CD8-positive, alpha-beta memory T cell (primary cell): ENCODE results near the gene ASB1. TPM values are rescaled to one million over a fixed set of nuclear protein-coding genes. Genes with fewer than 3 reads are reported as not detected.

Experiments
- CTCF ChIA-PET: fragments of 350-600 bp; sonication (Branson Sonifier 250); formaldehyde crosslinking; loops from one replicate; lab custom pipeline; 2021; ENCODE audit warnings: antibody characterized with exemption; lab: Charles Lee
- POLR2A ChIA-PET: fragments of 350-600 bp; sonication (Branson Sonifier 250); formaldehyde crosslinking; loops from one replicate; lab custom pipeline; 2021; ENCODE audit warnings: antibody characterized with exemption; lab: Charles Lee
- DNase-seq, 5 donors: peaks; one replicate each; pipeline versions ENCODE4 v3.0.0 to v3.0.0-alpha.2; 2020 to 2022; ENCODE audit warnings: mixed read lengths in 1 of 5
- H3K27ac ChIP-seq: one replicate; pipeline ENCODE4 v1.7.0; 2013; ENCODE audit warnings: low read depth, mild to moderate bottlenecking, low read length, moderate library complexity
- H3K27me3 ChIP-seq: 2 replicates; pipeline ENCODE4 v1.7.0; 2013; ENCODE audit warnings: low read length, mild to moderate bottlenecking; ENCODE audit not compliant: insufficient read depth, poor library complexity, severe bottlenecking
- H3K36me3 ChIP-seq: 2 replicates; pipeline ENCODE4 v1.7.0; 2013; ENCODE audit warnings: mild to moderate bottlenecking, low read length, moderate library complexity; ENCODE audit not compliant: insufficient read depth
- H3K4me1 ChIP-seq: 2 replicates; pipeline ENCODE4 v1.7.0; 2013; ENCODE audit warnings: mild to moderate bottlenecking, low read length, moderate library complexity; ENCODE audit not compliant: insufficient read depth
- H3K4me3 ChIP-seq: 2 replicates; pipeline ENCODE4 v1.7.0; 2013; ENCODE audit warnings: mild to moderate bottlenecking, low read length
- H3K9me3 ChIP-seq: 2 replicates; pipeline ENCODE4 v1.7.0; 2013; ENCODE audit warnings: mild to moderate bottlenecking, low read length
- H3K27ac Mint-ChIP-seq, 8 donors: one replicate each; pipeline ENCODE4 v1.8.0; 2020 to 2021; ENCODE audit warnings: mixed read lengths in 8 of 8, mild to moderate bottlenecking in 6 of 8, inconsistent platforms in 3 of 8, moderate library complexity in 3 of 8
- H3K27me3 Mint-ChIP-seq, 2 donors: one replicate each; pipeline ENCODE4 v1.8.0; 2020 to 2021; ENCODE audit warnings: mixed read lengths in 2 of 2, mild to moderate bottlenecking in 1 of 2, moderate library complexity in 1 of 2
- H3K36me3 Mint-ChIP-seq, 3 donors: one replicate each; pipeline ENCODE4 v1.8.0; 2020 to 2021; ENCODE audit warnings: mixed read lengths in 3 of 3, inconsistent platforms in 1 of 3, mild to moderate bottlenecking in 1 of 3
- H3K4me1 Mint-ChIP-seq, 3 donors: one replicate each; pipeline ENCODE4 v1.8.0; 2020 to 2021; ENCODE audit warnings: mixed read lengths in 3 of 3, inconsistent platforms in 1 of 3, mild to moderate bottlenecking in 1 of 3
- H3K4me3 Mint-ChIP-seq, 7 donors: one replicate each; pipeline ENCODE4 v1.8.0; 2020 to 2021; ENCODE audit warnings: mixed read lengths in 7 of 7, mild to moderate bottlenecking in 6 of 7, moderate library complexity in 4 of 7, inconsistent platforms in 2 of 7
- H3K9me3 Mint-ChIP-seq, 5 donors: one replicate each; pipeline ENCODE4 v1.8.0; 2020 to 2022; ENCODE audit warnings: mixed read lengths in 5 of 5, mild to moderate bottlenecking in 3 of 5, moderate library complexity in 2 of 5, inconsistent platforms in 1 of 5
- polyA plus RNA-seq: library from polyadenylated mRNA; unstranded; fragments of 300-500 nt; fragmentation: Illumina TruSeq; gene quantifications from one replicate; pipeline ENCODE4 v1.2.3, GENCODE V29; 2021
- total RNA-seq, 2 experiments: library from RNA; stranded (reverse); gene quantifications; one replicate each; pipeline ENCODE4 v1.2.3, GENCODE V29; 2021

ASB1 gene
- total and polyA plus RNA-seq, 3 experiments from 2014 or later: 25.9 to 41.9 (median 41.8) TPM

DNA sequence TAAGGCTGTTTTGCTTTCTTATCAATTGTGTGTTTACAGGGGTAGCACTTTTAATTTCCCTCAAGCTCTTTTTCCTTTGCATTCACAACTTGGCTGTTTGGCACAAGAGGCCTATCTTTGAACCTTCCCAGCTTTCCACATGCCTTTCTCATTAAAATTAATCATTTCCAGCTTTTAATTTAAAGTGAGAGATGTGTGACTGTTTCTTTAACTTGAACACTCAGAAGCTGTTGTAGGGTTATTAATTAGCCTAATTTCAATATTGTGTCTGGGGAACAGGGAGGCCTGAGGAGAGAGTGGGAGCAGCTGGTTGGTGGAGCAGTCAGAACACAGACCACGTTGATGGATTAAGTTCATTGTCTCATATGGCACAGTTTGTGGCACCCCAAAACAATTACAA, 4.7 kb downstream of the ASB1 start:
- Mint-ChIP-seq H3K27me3 (peaks cover 0 to 2% of the 10 kb centered on the region in 2 donors), H3K27ac (peak overlapping the region in 5 of 8 donors; percentile 47 to 90 (median 72))
- no peak overlapping the region for H3K4me3 ChIP-seq

DNA sequence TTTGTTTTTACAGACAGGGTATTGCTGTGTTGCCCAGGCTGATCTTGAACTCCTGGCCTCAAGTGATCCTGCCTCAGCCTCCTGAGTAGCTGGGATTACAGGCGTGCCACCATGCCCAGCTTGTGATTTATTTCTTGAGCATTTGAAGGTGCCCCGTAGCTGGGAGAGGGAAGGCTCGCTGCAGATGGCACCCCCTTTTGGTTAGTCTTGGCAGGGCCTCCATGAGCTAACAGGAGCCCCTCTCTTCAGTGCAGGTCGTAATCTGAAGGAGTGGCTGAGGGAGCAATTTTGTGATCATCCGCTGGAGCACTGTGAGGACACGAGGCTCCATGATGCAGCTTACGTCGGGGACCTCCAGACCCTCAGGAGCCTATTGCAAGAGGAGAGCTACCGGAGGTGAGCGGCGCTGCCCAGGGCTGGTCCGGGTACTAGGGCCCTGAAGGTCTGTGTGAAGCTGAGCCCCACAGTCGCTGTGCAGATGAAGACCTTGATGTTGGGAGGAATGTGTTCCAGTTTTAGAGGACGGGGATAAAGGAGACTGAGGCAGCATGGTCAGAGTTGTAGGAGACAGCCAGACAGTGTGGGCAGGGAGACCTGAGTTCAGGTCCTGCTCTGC, 6.7 kb downstream of the ASB1 start:
- Mint-ChIP-seq H3K27me3 (peaks cover 0 to 2% of the 10 kb centered on the region in 2 donors), H3K27ac (peak overlapping the region in 4 of 8 donors; percentile 34 to 72 (median 44)), H3K36me3 (peaks cover 9 to 78% (median 21%) of the 10 kb centered on the region in 3 donors), H3K4me3 (no peak overlapping the region), H3K9me3 (no peaks in the 10 kb centered on the region), H3K4me1 (peaks cover 59 to 86% (median 74%) of the 10 kb centered on the region in 3 donors)
- H3K4me3 ChIP-seq: no peak overlapping the region
- ChIA-PET POLR2A (no interaction called here), CTCF (no interaction called here)
- H3K4me1 ChIP-seq: peaks cover 11% of the 10 kb centered on the region
- no peak overlapping the region for H3K27ac ChIP-seq
- peaks cover 26% of the 10 kb centered on the region for H3K36me3 ChIP-seq
- no peak for DNase-seq
- H3K9me3 ChIP-seq: no peaks in the 10 kb centered on the region
- H3K27me3 ChIP-seq: no peaks in the 10 kb centered on the region

More for the DNA sequence above, 4.7 kb downstream of the ASB1 start:
- peaks cover 61 to 81% (median 71%) of the 10 kb centered on the region in 3 donors for H3K4me1 Mint-ChIP-seq
- ChIA-PET POLR2A (no interaction called here), CTCF (interaction anchor here (0.6 kb wide), 1 partner anchor 33 kb away, joined by 3 read pairs; no protein-coding TSS in a partner anchor)
- Histone ChIP-seq H3K27ac (no peak overlapping the region), H3K27me3 (no peaks in the 10 kb centered on the region), H3K4me1 (peaks cover 21% of the 10 kb centered on the region), H3K36me3 (peaks cover 26% of the 10 kb centered on the region), H3K9me3 (no peaks in the 10 kb centered on the region)
- H3K36me3 Mint-ChIP-seq: peaks cover 9 to 72% (median 15%) of the 10 kb centered on the region in 3 donors
- no peak for DNase-seq
- H3K4me3 Mint-ChIP-seq: peak overlapping the region in 2 of 7 donors; percentile 18 to 25
- no peaks in the 10 kb centered on the region for H3K9me3 Mint-ChIP-seq

DNA sequence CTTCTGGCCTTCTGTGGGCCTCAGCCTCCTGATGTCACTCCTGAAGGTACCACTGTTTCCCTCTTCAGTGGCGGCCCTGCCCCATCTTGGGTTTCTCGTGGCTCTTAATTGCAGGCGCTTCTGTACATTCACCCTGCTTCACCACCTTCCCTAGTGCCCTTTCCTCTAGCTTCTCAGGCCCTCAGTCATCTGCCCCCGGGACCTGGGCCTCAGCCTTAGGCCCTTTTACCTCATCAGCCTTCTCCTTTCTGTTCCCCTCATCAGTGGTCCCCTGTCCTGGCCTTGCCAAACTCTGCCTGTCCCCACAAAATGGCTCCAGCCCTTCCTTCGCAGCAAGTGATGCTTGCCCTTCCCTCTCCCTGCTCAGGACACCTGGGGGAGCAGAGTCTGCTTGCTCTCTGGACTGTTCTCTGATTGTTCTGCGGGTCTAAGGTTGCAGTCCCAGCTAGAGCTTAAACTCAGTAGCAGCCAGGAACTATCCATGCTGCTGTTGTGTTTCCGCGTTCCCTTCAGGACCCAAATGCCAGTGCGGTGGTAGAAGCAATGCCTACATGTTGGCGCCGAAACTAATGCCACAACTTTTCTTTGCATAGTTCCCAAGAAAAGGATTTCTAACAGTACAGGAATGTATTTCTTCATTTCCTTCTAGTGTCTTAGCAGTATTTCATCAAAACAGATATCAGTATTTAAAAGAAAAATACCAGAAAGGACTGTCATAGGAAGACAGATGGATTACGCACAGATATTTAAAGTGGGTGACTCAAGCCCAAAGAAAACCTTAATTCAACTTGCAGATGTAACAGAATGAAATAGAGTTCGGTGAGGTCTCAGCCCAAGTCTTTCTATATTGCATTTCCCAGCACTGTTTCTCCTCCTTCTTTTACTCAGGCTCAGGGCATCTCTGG, 7.5 kb downstream of the ASB1 start:
- Histone ChIP-seq H3K4me3 (no peak overlapping the region), H3K9me3 (no peaks in the 10 kb centered on the region), H3K27me3 (no peaks in the 10 kb centered on the region), H3K4me1 (peaks cover 10% of the 10 kb centered on the region), H3K27ac (no peak overlapping the region), H3K36me3 (peaks cover 26% of the 10 kb centered on the region)
- peak overlapping the region in 1 of 7 donors; percentile 44 for H3K4me3 Mint-ChIP-seq
- DNase-seq: no peak
- CTCF ChIA-PET: no interaction called here
- peak overlapping the region in 4 of 8 donors; percentile 40 to 72 (median 57) for H3K27ac Mint-ChIP-seq
- POLR2A ChIA-PET: no interaction called here
- H3K9me3 Mint-ChIP-seq: no peaks in the 10 kb centered on the region
- H3K4me1 Mint-ChIP-seq: peaks cover 60 to 86% (median 74%) of the 10 kb centered on the region in 3 donors
- peaks cover 9 to 82% (median 21%) of the 10 kb centered on the region in 3 donors for H3K36me3 Mint-ChIP-seq
- H3K27me3 Mint-ChIP-seq: peaks cover 0 to 2% of the 10 kb centered on the region in 2 donors

DNA sequence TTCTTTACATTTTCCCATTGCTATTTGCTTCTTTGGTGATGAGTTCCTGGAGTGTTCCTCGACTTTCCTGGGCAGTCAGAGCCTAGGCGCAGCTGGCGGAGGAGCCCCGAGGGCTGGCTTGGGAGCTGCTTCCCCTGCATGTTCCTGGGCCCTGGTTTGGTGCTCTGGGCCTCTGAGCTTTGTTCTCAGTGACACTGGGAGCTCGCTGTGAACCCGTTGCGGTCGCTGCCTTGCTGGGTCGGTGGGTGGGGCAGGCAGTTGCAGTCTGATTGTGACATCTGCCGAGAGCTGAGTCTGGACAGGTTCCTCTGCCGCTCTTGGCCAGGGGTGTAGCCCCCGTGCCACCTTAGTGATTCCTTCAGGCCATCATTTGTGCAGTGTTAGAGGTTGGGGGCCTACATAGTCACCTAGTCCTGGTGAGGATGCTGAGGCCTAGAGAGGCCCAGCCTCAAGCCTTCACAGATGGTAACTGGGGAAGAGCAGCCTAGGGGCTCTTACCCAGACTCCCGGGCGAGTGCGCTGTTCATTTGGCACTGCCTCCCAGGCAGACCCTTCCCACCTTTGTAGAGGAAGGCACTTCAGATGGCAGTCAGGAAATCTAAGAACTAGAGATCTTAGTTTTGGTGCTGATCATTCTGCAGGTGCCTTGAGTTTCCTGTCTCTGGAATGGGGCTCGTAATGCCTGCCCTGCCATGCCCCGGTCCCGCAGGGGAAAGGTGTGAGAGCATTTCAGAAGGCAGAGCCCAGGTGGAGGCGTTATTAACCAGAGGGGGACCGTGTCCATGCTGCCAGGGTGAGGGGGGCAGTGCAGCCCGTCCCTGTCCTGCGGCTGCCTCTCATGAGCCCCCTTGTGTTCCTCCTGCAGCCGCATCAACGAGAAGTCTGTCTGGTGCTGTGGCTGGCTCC, 8.4 kb downstream of the ASB1 start:
- ChIA-PET CTCF (no interaction called here), POLR2A (no interaction called here)
- no peak for DNase-seq
- Mint-ChIP-seq H3K27ac (peak overlapping the region in 2 of 8 donors; percentile 29 to 33), H3K27me3 (peaks cover 0 to 2% of the 10 kb centered on the region in 2 donors), H3K4me3 (no peak overlapping the region), H3K36me3 (peaks cover 7 to 86% (median 20%) of the 10 kb centered on the region in 3 donors), H3K9me3 (no peaks in the 10 kb centered on the region), H3K4me1 (peaks cover 64 to 87% (median 75%) of the 10 kb centered on the region in 3 donors)
- Histone ChIP-seq H3K27ac (no peak overlapping the region), H3K36me3 (peaks cover 28% of the 10 kb centered on the region), H3K4me1 (peaks cover 11% of the 10 kb centered on the region), H3K27me3 (no peaks in the 10 kb centered on the region), H3K4me3 (no peak overlapping the region), H3K9me3 (no peaks in the 10 kb centered on the region)

DNA sequence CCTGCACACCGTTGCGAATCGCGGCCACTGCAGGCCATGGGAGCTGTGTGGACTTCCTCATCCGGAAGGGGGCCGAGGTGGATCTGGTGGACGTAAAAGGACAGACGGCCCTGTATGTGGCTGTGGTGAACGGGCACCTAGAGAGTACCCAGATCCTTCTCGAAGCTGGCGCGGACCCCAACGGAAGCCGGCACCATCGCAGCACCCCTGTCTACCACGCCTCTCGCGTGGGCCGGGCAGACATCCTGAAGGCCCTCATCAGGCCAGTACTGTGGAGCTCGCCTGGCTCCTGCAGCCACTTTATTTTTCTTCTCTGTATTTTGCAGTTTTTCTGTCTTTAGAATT, 9.0 kb downstream of the ASB1 start:
- POLR2A ChIA-PET: no interaction called here
- Histone ChIP-seq H3K9me3 (no peaks in the 10 kb centered on the region), H3K4me3 (no peak overlapping the region), H3K4me1 (peaks cover 11% of the 10 kb centered on the region), H3K27ac (no peak overlapping the region), H3K27me3 (no peaks in the 10 kb centered on the region), H3K36me3 (peaks cover 28% of the 10 kb centered on the region)
- Mint-ChIP-seq H3K9me3 (no peaks in the 10 kb centered on the region), H3K4me1 (peaks cover 64 to 87% (median 75%) of the 10 kb centered on the region in 3 donors), H3K4me3 (no peak overlapping the region), H3K27me3 (peaks cover 0 to 2% of the 10 kb centered on the region in 2 donors), H3K27ac (peak overlapping the region in 1 of 8 donors; percentile 37), H3K36me3 (peaks cover under 1 to 86% (median 22%) of the 10 kb centered on the region in 3 donors)
- CTCF ChIA-PET: no interaction called here
- no peak for DNase-seq

DNA sequence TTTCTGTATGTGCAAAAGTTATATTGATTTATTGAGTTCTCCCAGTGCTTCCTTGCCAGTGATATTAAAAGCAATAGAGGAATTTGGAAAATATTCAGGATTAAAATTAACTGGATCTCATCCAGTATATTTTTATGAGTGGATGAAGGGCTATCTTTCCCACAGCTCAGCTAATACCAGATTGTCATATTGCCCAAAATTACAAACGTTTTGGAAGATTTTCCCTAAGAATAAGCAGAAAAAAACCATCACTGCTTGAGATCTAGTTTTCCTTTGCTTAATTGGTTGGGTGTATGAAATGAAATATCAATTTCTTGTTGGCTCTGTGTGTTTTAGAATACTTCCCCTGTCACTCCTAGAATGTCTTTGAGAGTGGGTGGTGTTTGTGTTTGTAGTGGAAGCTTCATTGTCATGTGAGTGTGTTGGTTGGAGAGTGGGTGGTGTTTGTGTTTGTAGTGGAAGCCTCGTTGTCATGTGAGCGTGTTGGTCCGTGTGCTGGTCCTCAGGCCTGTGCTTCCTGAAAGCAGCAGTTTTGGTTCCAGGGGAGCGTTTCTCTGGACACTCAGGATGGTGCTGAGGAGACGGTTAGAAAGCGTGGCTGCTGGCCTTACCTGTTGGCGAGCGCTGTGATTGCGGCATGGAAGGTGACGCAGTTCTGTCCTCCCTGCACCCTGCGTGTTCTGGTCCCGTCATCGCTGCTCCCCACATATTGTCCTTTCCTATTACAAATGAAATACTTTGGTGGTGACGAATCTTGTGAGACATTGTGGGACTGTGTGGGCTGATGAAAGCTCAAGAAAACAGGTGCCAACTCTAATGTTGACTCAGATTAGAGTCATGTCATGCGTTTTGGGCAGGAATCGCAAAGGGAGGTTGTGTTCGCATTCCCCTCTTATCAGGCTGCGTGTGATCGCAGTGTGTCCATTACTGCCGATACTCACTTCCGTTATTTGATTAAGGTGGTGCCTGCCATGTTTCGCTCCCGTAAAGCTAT, 12.4 kb downstream of the ASB1 start:
- Mint-ChIP-seq H3K4me1 (peaks cover 62 to 84% (median 83%) of the 10 kb centered on the region in 3 donors), H3K9me3 (no peaks in the 10 kb centered on the region), H3K4me3 (peak overlapping the region; percentile 38 to 74 (median 67)), H3K27me3 (no peaks in the 10 kb centered on the region), H3K36me3 (peaks cover 0 to 81% (median 23%) of the 10 kb centered on the region in 3 donors), H3K27ac (peak overlapping the region; percentile 21 to 89 (median 78))
- CTCF ChIA-PET: no interaction called here
- Histone ChIP-seq H3K27me3 (no peaks in the 10 kb centered on the region), H3K27ac (no peak overlapping the region), H3K4me1 (peaks cover 11% of the 10 kb centered on the region), H3K4me3 (no peak overlapping the region), H3K9me3 (no peaks in the 10 kb centered on the region), H3K36me3 (peaks cover 16% of the 10 kb centered on the region)
- peak in 1 of 5 donors; percentile 14 for DNase-seq
- POLR2A ChIA-PET: no interaction called here

DNA sequence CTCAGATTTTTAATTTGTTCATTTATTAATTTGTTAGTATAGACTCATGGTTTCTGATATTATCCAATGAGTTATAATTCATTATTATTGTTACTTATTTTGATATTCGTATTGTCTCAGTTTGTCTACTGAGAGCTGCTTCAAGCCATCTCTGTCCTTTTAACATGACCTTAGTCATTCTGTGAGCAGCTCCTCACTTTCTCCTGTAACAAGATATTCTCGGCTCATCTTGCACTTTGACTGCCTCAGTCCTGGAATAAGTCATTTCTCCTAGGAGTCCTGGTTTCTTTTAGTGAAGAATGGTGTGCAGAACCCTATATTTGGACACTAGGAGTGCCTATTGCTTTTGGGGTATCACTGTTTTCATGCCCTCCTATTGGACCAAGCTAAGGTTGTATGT, 13.2 kb downstream of the ASB1 start:
- Histone ChIP-seq H3K27me3 (no peaks in the 10 kb centered on the region), H3K4me1 (peaks cover 11% of the 10 kb centered on the region), H3K36me3 (peaks cover 16% of the 10 kb centered on the region), H3K9me3 (no peaks in the 10 kb centered on the region), H3K27ac (no peak overlapping the region), H3K4me3 (no peak overlapping the region)
- peaks cover 56 to 80% (median 77%) of the 10 kb centered on the region in 3 donors for H3K4me1 Mint-ChIP-seq
- ChIA-PET CTCF (no interaction called here), POLR2A (no interaction called here)
- no peaks in the 10 kb centered on the region for H3K27me3 Mint-ChIP-seq
- DNase-seq: no peak
- H3K9me3 Mint-ChIP-seq: no peaks in the 10 kb centered on the region
- H3K27ac Mint-ChIP-seq: peak overlapping the region in 7 of 8 donors; percentile 21 to 89 (median 74)
- H3K4me3 Mint-ChIP-seq: peak overlapping the region in 6 of 7 donors; percentile 64 to 74 (median 68)
- H3K36me3 Mint-ChIP-seq: peaks cover 0 to 81% (median 22%) of the 10 kb centered on the region in 3 donors
